HFFc6 (cell line): ENCODE measurements around the gene DENND1A. TPM values are rescaled to one million over a fixed set of nuclear protein-coding genes. Genes with fewer than 3 reads are reported as not detected.

Experiments used
- DNase-seq: peaks from one replicate; pipeline ENCODE4 v3.0.0-alpha.2; 2018
- H3K27ac Mint-ChIP-seq: 2 replicates; pipeline ENCODE4 v1.8.0; 2020; ENCODE audit warnings: mild to moderate bottlenecking, mixed read lengths
- H3K27me3 Mint-ChIP-seq: 2 replicates; pipeline ENCODE4 v1.8.0; 2021; ENCODE audit warnings: mild to moderate bottlenecking, moderate library complexity, mixed read lengths; ENCODE audit not compliant: insufficient read depth
- H3K36me3 Mint-ChIP-seq: 2 replicates; pipeline ENCODE4 v1.8.0; 2021; ENCODE audit warnings: low read depth, mixed read lengths
- H3K4me1 Mint-ChIP-seq: 2 replicates; pipeline ENCODE4 v1.8.0; 2020; ENCODE audit warnings: low read depth, mixed read lengths
- H3K4me3 Mint-ChIP-seq: 2 replicates; pipeline ENCODE4 v1.8.0; 2020; ENCODE audit warnings: mild to moderate bottlenecking, moderate library complexity, mixed read lengths
- H3K9me3 Mint-ChIP-seq: 2 replicates; pipeline ENCODE4 v1.8.0; 2020; ENCODE audit warnings: mild to moderate bottlenecking, mixed read lengths
- CTCF ChIP-seq: fragments of 200-600 bp; sonication (generic); IDR thresholded peaks from 2 replicates; pipeline ENCODE4 v1.5.0; 2021; ENCODE audit warnings: antibody characterized with exemption, mild to moderate bottlenecking
- total RNA-seq, 6 experiments: library from RNA; stranded (reverse); fragmentation: NEBNext Ultra II Directional; extraction: Animal tissue kit (Norgen Biotek cat#: 25700); gene quantifications; 2 replicates in 1 of 6; 3 replicates in 5 of 6; pipeline ENCODE4 v1.2.3, GENCODE V29; 2021

The DENND1A gene
- total RNA-seq, 6 experiments from 2014 or later, result 25.4 to 38.3 (median 30.3) TPM

GRCh38 chr9:123358181-123358905, 571.6 kb downstream of the DENND1A start:
- Mint-ChIP-seq H3K9me3 (no peaks in the 10 kb centered on the region), H3K27ac (no peak overlapping the region), H3K4me3 (no peak overlapping the region), H3K27me3 (peaks cover 23% of the 10 kb centered on the region), H3K4me1 (no peaks in the 10 kb centered on the region), H3K36me3 (no peaks in the 10 kb centered on the region)
- no peak for DNase-seq
- no peak for TF ChIP-seq CTCF

- Mint-ChIP-seq H3K4me1 (no peaks in the 10 kb centered on the region), H3K9me3 (no peaks in the 10 kb centered on the region), H3K4me3 (no peak overlapping the region), H3K36me3 (no peaks in the 10 kb centered on the region), H3K27me3 (peaks cover 23% of the 10 kb centered on the region), H3K27ac (no peak overlapping the region)
- TF ChIP-seq CTCF, result no peak
- DNase-seq, result no peak
Observed at GRCh38 chr9:123357743-123358059, 572.2 kb downstream of the DENND1A start.

- no peak for DNase-seq
- TF ChIP-seq CTCF, result no peak
- Mint-ChIP-seq H3K4me3 (no peak overlapping the region), H3K27me3 (peaks cover 22% of the 10 kb centered on the region), H3K27ac (no peak overlapping the region), H3K36me3 (no peaks in the 10 kb centered on the region), H3K9me3 (no peaks in the 10 kb centered on the region), H3K4me1 (no peaks in the 10 kb centered on the region)
Observed at GRCh38 chr9:123356851-123357742, 572.8 kb downstream of the DENND1A start.

- Mint-ChIP-seq H3K27ac (no peak within 1 kb of the TSS), H3K9me3 (no peaks in the 10 kb centered on the region), H3K4me3 (no peak within 1 kb of the TSS), H3K27me3 (peaks cover 20% of the 10 kb centered on the region), H3K36me3 (no peaks in the 10 kb centered on the region), H3K4me1 (no peaks in the 10 kb centered on the region)
- no peak for DNase-seq
- TF ChIP-seq CTCF, result no peak
Observed at GRCh38 chr9:123355761-123356431, 574.0 kb downstream of the DENND1A start, which contains the start of gene CRB2. TSS of gene CRB2 (plus strand) at chr9:123356197. CDS start at chr9:123356261, 64 bp downstream.

- Mint-ChIP-seq H3K27ac (no peak overlapping the region), H3K4me3 (no peak overlapping the region), H3K36me3 (no peaks in the 10 kb centered on the region), H3K4me1 (no peaks in the 10 kb centered on the region), H3K9me3 (no peaks in the 10 kb centered on the region), H3K27me3 (peaks cover 26% of the 10 kb centered on the region)
- no peak for TF ChIP-seq CTCF
- no peak for DNase-seq
Observed at GRCh38 chr9:123354806-123355508, 575.0 kb downstream of the DENND1A start.
